CD14-positive monocyte (primary cell): ENCODE data around the gene SULT2A1. TPM values are rescaled to one million over a fixed set of nuclear protein-coding genes. Genes with fewer than 3 reads are reported as not detected.
"Not testable (repeated sequence)": the region's sequence is repeated elsewhere in the genome, so short reads cannot be mapped to it uniquely, and the experiment has no call there.

Source experiments
- DNase-seq, 3 donors: peaks; one replicate each; pipeline ENCODE4 v3.0.0-alpha.2; 2011 to 2022
- H2AFZ ChIP-seq: 2 replicates; pipeline ENCODE4 v1.6.0; 2012; ENCODE audit warnings: mild to moderate bottlenecking, low read depth, low read length, inconsistent platforms; ENCODE audit not compliant: insufficient read depth, poor library complexity, severe bottlenecking
- H3K27ac ChIP-seq, 2 donors: 1 replicate in 1 of 2; 2 replicates in 1 of 2; pipeline ENCODE4 v1.5.1; 2012 to 2013; ENCODE audit warnings: low read length in 2 of 2, control low read depth in 1 of 2, inconsistent platforms in 1 of 2, low read depth in 1 of 2, mild to moderate bottlenecking in 1 of 2
- H3K27me3 ChIP-seq, 2 donors: one replicate each; pipeline versions ENCODE4 v1.6.0 to v1.6.1; 2011 to 2013; ENCODE audit warnings: low read length in 2 of 2; ENCODE audit not compliant: control insufficient read depth in 2 of 2, insufficient read depth in 2 of 2
- H3K36me3 ChIP-seq, 2 donors: replicated peaks in 1 of 2; 1 replicate in 1 of 2; 2 replicates in 1 of 2; pipeline versions ENCODE4 v1.5.1 to v1.6.1; 2012 to 2013; ENCODE audit warnings: low read length in 2 of 2, control low read depth in 1 of 2, inconsistent platforms in 1 of 2, mild to moderate bottlenecking in 1 of 2; ENCODE audit not compliant: insufficient read depth in 2 of 2, control insufficient read depth in 1 of 2
- H3K4me1 ChIP-seq, 2 donors: 1 replicate in 1 of 2; 2 replicates in 1 of 2; pipeline versions ENCODE4 v1.5.1 to v1.6.1; 2012 to 2013; ENCODE audit warnings: low read length in 2 of 2, control low read depth in 1 of 2, inconsistent platforms in 1 of 2, mild to moderate bottlenecking in 1 of 2, moderate library complexity in 1 of 2; ENCODE audit not compliant: insufficient read depth in 2 of 2, control insufficient read depth in 1 of 2
- H3K4me2 ChIP-seq: replicated peaks from 2 replicates; pipeline ENCODE3; 2012; ENCODE audit warnings: low read length, moderate library complexity, mild to moderate bottlenecking; ENCODE audit not compliant: poor library complexity, severe bottlenecking; ENCODE audit errors: extremely low read depth
- H3K4me3 ChIP-seq, 3 experiments: fragments of 200-600 bp in 1 of 3; sonication (generic) in 1 of 3; replicated peaks in 1 of 3; 1 replicate in 2 of 3; 2 replicates in 1 of 3; pipeline ENCODE4 v1.5.1; 2011 to 2013; ENCODE audit warnings: low read length in 3 of 3, mild to moderate bottlenecking in 3 of 3, control low read depth in 2 of 3, low read depth in 2 of 3, inconsistent platforms in 1 of 3, moderate library complexity in 1 of 3
- H3K79me2 ChIP-seq: 2 replicates; pipeline ENCODE4 v1.6.0; 2012; ENCODE audit warnings: mild to moderate bottlenecking, control low read depth, inconsistent platforms, low read length, moderate library complexity; ENCODE audit not compliant: insufficient read depth
- H3K9ac ChIP-seq: 2 replicates; pipeline ENCODE4 v1.6.0; 2017; ENCODE audit warnings: low read length, mild to moderate bottlenecking; ENCODE audit not compliant: insufficient read depth, poor library complexity, severe bottlenecking
- H3K9me3 ChIP-seq, 2 donors: replicated peaks in 1 of 2; 1 replicate in 1 of 2; 2 replicates in 1 of 2; pipeline versions ENCODE4 v1.5.1 to v1.6.1; 2012 to 2013; ENCODE audit warnings: low read length in 2 of 2, control low read depth in 1 of 2; ENCODE audit not compliant: control insufficient read depth in 1 of 2, insufficient read depth in 1 of 2
- H4K20me1 ChIP-seq: 2 replicates; pipeline ENCODE4 v1.6.0; 2012; ENCODE audit warnings: mild to moderate bottlenecking, low read length, control low read depth, moderate library complexity; ENCODE audit not compliant: insufficient read depth
- H3K27ac Mint-ChIP-seq, 7 donors: one replicate each; pipeline ENCODE4 v1.8.0; 2020; ENCODE audit warnings: mild to moderate bottlenecking in 7 of 7, mixed read lengths in 7 of 7, moderate library complexity in 6 of 7, inconsistent platforms in 2 of 7
- H3K27me3 Mint-ChIP-seq, 3 donors: one replicate each; pipeline ENCODE4 v1.8.0; 2021 to 2022; ENCODE audit warnings: low read depth in 3 of 3, mild to moderate bottlenecking in 3 of 3, mixed read lengths in 3 of 3, moderate library complexity in 3 of 3, inconsistent platforms in 1 of 3
- H3K36me3 Mint-ChIP-seq, 2 donors: one replicate each; pipeline ENCODE4 v1.8.0; 2020; ENCODE audit warnings: mixed read lengths in 2 of 2, inconsistent platforms in 1 of 2, mild to moderate bottlenecking in 1 of 2
- H3K4me1 Mint-ChIP-seq: one replicate; pipeline ENCODE4 v1.8.0; 2020; ENCODE audit warnings: mild to moderate bottlenecking, mixed read lengths
- H3K4me3 Mint-ChIP-seq, 2 donors: one replicate each; pipeline ENCODE4 v1.8.0; 2020; ENCODE audit warnings: mild to moderate bottlenecking in 2 of 2, mixed read lengths in 2 of 2, moderate library complexity in 1 of 2
- H3K9me3 Mint-ChIP-seq, 7 donors: one replicate each; pipeline ENCODE4 v1.8.0; 2020 to 2022; ENCODE audit warnings: mixed read lengths in 7 of 7, mild to moderate bottlenecking in 6 of 7, moderate library complexity in 6 of 7, inconsistent platforms in 2 of 7
- WGBS: methylation state at CpG from one replicate; pipeline ENCODE4 v1.1.5; 2013; ENCODE audit warnings: missing lambda C conversion rate; ENCODE audit not compliant: insufficient coverage; 5-methylcytosine and 5-hydroxymethylcytosine counted together
- intact Hi-C, 2 donors: fragments of 100-400 bp; cut with micrococcal nuclease; formaldehyde crosslinking; loops; one replicate each; pipeline versions ENCODE4 v1.15.0 to v1.15.1; 2023
- polyA plus RNA-seq, 3 donors: library from polyadenylated mRNA; depleted of rRNA in 1 of 3; unstranded in 2 of 3; stranded (reverse) in 1 of 3; fragments of 300-500 nt in 2 of 3; fragments of >200 nt in 1 of 3; fragmentation: Illumina TruSeq in 2 of 3; gene quantifications; 1 replicate in 2 of 3; 2 replicates in 1 of 3; pipeline ENCODE4 v1.2.3, GENCODE V29; 2012 to 2021
- TF ChIP-seq, protein P1 (sequence below): fragments of 200-600 bp; IDR thresholded peaks from one replicate; pipeline ENCODE4 v1.8.0; 2022; ENCODE audit warnings: antibody characterized with exemption, mild to moderate bottlenecking

Gene SULT2A1
- polyA plus RNA-seq, 3 donors, result not detected

DNA sequence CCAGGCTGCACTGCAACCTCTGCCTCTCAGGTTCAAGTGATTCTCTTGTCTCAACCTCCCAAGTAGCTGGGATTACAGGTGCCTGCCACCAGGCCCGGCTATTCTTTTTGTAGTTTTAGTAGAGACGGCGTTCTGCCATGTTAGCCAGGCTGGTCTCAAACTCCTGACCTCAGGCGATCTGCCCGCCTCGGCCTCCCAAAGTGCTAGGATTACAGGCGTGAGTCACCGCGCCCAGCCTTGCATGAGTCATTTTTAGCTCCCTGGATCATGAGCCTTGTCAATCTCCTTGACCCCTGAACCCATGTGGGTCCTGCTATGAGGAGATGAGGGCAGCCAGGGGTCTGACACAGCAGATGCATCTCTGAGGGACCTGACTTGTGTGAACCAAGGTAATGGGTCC is 27.9 kb downstream of the SULT2A1 start:
- peaks cover 22 to 33% (median 27%) of the 10 kb centered on the region in 3 donors for H3K27me3 Mint-ChIP-seq
- not testable (repeated sequence) for H3K4me2 ChIP-seq
- H3K9me3 Mint-ChIP-seq, result peaks cover 7 to 19% (median 12%) of the 10 kb centered on the region in 7 donors

DNA sequence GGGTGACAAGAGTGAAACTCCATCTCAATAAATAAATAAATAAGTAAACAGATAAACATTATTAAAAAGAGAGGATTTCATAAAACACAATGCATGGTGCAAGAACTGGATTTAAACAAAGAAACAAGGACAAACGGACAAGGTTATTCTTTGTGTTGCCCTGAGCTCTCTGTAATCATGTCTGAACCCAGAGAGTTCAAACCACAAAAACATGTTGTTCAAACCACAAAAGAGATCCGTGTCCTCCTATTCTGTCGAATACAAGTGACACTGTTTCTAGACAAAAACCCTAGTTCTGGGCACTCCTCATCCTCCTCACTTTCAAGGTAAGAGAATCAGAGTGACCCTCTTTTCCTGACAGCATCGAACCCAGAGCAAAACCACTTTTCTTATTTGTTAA is 31.7 kb downstream of the SULT2A1 start:
- Mint-ChIP-seq H3K27me3 (peaks cover 27 to 38% (median 28%) of the 10 kb centered on the region in 3 donors), H3K4me3 (no peak overlapping the region), H3K9me3 (peaks cover 0 to 5% (median under 1%) of the 10 kb centered on the region in 7 donors), H3K27ac (no peak overlapping the region), H3K36me3 (no peaks in the 10 kb centered on the region), H3K4me1 (peaks cover 3% of the 10 kb centered on the region)
- no peak for DNase-seq
- no peaks in the 10 kb centered on the region for H4K20me1 ChIP-seq
- H3K4me2 ChIP-seq, result no peak overlapping the region
- no peak overlapping the region for H2AFZ ChIP-seq
- TF ChIP-seq, protein P1, sequence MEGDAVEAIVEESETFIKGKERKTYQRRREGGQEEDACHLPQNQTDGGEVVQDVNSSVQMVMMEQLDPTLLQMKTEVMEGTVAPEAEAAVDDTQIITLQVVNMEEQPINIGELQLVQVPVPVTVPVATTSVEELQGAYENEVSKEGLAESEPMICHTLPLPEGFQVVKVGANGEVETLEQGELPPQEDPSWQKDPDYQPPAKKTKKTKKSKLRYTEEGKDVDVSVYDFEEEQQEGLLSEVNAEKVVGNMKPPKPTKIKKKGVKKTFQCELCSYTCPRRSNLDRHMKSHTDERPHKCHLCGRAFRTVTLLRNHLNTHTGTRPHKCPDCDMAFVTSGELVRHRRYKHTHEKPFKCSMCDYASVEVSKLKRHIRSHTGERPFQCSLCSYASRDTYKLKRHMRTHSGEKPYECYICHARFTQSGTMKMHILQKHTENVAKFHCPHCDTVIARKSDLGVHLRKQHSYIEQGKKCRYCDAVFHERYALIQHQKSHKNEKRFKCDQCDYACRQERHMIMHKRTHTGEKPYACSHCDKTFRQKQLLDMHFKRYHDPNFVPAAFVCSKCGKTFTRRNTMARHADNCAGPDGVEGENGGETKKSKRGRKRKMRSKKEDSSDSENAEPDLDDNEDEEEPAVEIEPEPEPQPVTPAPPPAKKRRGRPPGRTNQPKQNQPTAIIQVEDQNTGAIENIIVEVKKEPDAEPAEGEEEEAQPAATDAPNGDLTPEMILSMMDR, result no peak
- no peaks in the 10 kb centered on the region for H3K79me2 ChIP-seq
- no peak overlapping the region for H3K9ac ChIP-seq
- H3K4me1 ChIP-seq, result no peaks in the 10 kb centered on the region
- no peaks in the 10 kb centered on the region for H3K36me3 ChIP-seq
- 4% methylated on average over 3 of the region's 4 CpGs for WGBS
- intact Hi-C loops, result no loop called here
- H3K9me3 ChIP-seq, result no peaks in the 10 kb centered on the region
- no peak overlapping the region for H3K27ac ChIP-seq
- H3K4me3 ChIP-seq, result no peak overlapping the region
- peaks cover 0 to 11% of the 10 kb centered on the region in 2 donors for H3K27me3 ChIP-seq

More for the DNA sequence above, 27.9 kb downstream of the SULT2A1 start:
- H3K4me1 ChIP-seq, H3K4me1 Mint-ChIP-seq, H3K4me3 Mint-ChIP-seq, H3K36me3 Mint-ChIP-seq, H3K9ac ChIP-seq, H4K20me1 ChIP-seq, H3K27me3 ChIP-seq, DNase-seq, intact Hi-C loops, H3K27ac ChIP-seq, H3K4me3 ChIP-seq, H2AFZ ChIP-seq, H3K79me2 ChIP-seq, H3K36me3 ChIP-seq: not testable (repeated sequence)
- H3K9me3 ChIP-seq, result peaks cover 0 to 11% of the 10 kb centered on the region in 2 donors
- WGBS, result 97% methylated on average over 5 of the region's 9 CpGs
- peak overlapping the region in 1 of 7 donors; percentile 8 for H3K27ac Mint-ChIP-seq
